Fibroblast of villous mesenchyme (primary cell): ENCODE measurements around the gene EDA. TPM values are rescaled to one million over a fixed set of nuclear protein-coding genes. Genes with fewer than 3 reads are reported as not detected.

ENCODE experiments used
- DNase-seq: peaks from one replicate; pipeline ENCODE4 v3.0.0-alpha.2; 2010; ENCODE audit warnings: low read depth
- H3K4me3 ChIP-seq: 2 replicates; pipeline ENCODE4 v1.5.1; 2011; ENCODE audit warnings: low read depth, mild to moderate bottlenecking, low read length
- CTCF ChIP-seq: IDR thresholded peaks from 2 replicates; pipeline ENCODE4 v1.5.1; 2012; ENCODE audit warnings: low read depth, mild to moderate bottlenecking, low read length; ENCODE audit not compliant: insufficient read depth
- total RNA-seq: library from RNA; depleted of rRNA; stranded (reverse); fragments of >200 nt; gene quantifications from 2 replicates; pipeline ENCODE4 v1.2.3, GENCODE V29; 2012

Gene EDA
- total RNA-seq, 1 donor = not detected

GRCh38 chrX:69607616-69608015 is 8.3 kb upstream of the EDA start:
- no peak overlapping the region for H3K4me3 ChIP-seq
- no peak for TF ChIP-seq CTCF
- DNase-seq = no peak

- DNase-seq = no peak
- no peak overlapping the region for H3K4me3 ChIP-seq
- TF ChIP-seq CTCF = no peak
Observed at GRCh38 chrX:69613946-69614345, 2.0 kb upstream of the EDA start.

GRCh38 chrX:69614886-69615285 is 1.0 kb upstream of the EDA start:
- no peak overlapping the region for H3K4me3 ChIP-seq
- no peak for DNase-seq
- no peak for TF ChIP-seq CTCF

- peak overlapping the region; percentile 12 for H3K4me3 ChIP-seq
- DNase-seq = no peak
- no peak for TF ChIP-seq CTCF
Observed at GRCh38 chrX:69615342-69615741, 571 bp upstream of the EDA start.

- DNase-seq = no peak
- H3K4me3 ChIP-seq = peak overlapping the region; percentile 40
- no peak for TF ChIP-seq CTCF
Observed at GRCh38 chrX:69616457-69617203, 717 bp downstream of the EDA start.

GRCh38 chrX:69618803-69619202 is 2.9 kb downstream of the EDA start:
- peak; percentile 6 for DNase-seq
- peak; percentile 28 for TF ChIP-seq CTCF
- no peak overlapping the region for H3K4me3 ChIP-seq

GRCh38 chrX:69626129-69626528 is 10.2 kb downstream of the EDA start:
- TF ChIP-seq CTCF = no peak
- H3K4me3 ChIP-seq = no peak overlapping the region
- DNase-seq = no peak
